ENCODE data around the gene PPP2R1B.

- TF ChIP-seq CTCF (IDR thresholded peaks at IDR 0.05), result no peak
- no peak for TF ChIP-seq POLR2AphosphoS5 (IDR thresholded peaks at IDR 0.05)
- TF ChIP-seq EP300 (IDR thresholded peaks at IDR 0.05), result no peak
Measured at GRCh38 chr11:111741751-111742150, 24.4 kb downstream of the PPP2R1B start.
